ENCODE measurements around the gene PIGO. TPM values are rescaled to one million over a fixed set of nuclear protein-coding genes. Genes with fewer than 3 reads are reported as not detected.

Gene PIGO
- total and polyA plus RNA-seq, 9 of the 15 experiments (the other 6 are each of a cell fraction or from before 2014, with no cell fraction given), result 5.4 to 13.7 (median 9.7) TPM

GRCh38 chr9:35105571-35106342, 9.4 kb upstream of the PIGO start:
- H2AFZ ChIP-seq (ENCODE audit: low read depth, low read length), result no peak overlapping the region
- H3K4me3 ChIP-seq, result no peak overlapping the region
- DNase-seq (ENCODE audit: extremely low read depth in 1 of 4, low spot score in 3 of 4) (no peak), ATAC-seq (no peak), FAIRE-seq (no peak)
- H3K9ac ChIP-seq (ENCODE audit: insufficient read depth in 1 of 2, low read depth in 2 of 2, low read length in 2 of 2), result no peak overlapping the region
- H3K27me3 ChIP-seq (ENCODE audit: control insufficient read depth in 2 of 2, insufficient read depth in 2 of 2, low read length in 2 of 2), result no peaks in the 10 kb centered on the region
- no peak for TF ChIP-seq ZNF133 (CRISPR knock-in tag; IDR thresholded peaks at IDR 0.05)
- no peak for TF ChIP-seq ZNF518B (CRISPR knock-in tag; IDR thresholded peaks at IDR 0.05)
- TF ChIP-seq POLR2B (IDR thresholded peaks at IDR 0.05; ENCODE audit: low read depth, partially characterized antibody), result no peak
- TF ChIP-seq EGR1 (conservative IDR thresholded peaks at IDR 0.05), result no peak
- no peak for TF ChIP-seq EP300 (IDR thresholded peaks at IDR 0.05; ENCODE audit: low read length)
- no peak for TF ChIP-seq SUPT5H (IDR thresholded peaks at IDR 0.05)
- no peaks in the 10 kb centered on the region for H3K9me1 ChIP-seq (ENCODE audit: control insufficient read depth, insufficient read depth, low read length)
- H3K27ac ChIP-seq (ENCODE audit: extremely low read depth, low read depth, low read length), result no peak overlapping the region
- no peaks in the 10 kb centered on the region for H3K9me3 ChIP-seq (replicated peaks; ENCODE audit: control insufficient read depth, insufficient read depth, low read depth, low read length)
- intact Hi-C loops (cut with micrococcal nuclease), result no loop called here
- H3K4me1 ChIP-seq (replicated peaks in 1 of 2; ENCODE audit: control insufficient read depth in 2 of 2, insufficient read depth in 2 of 2, low read length in 2 of 2), result peaks cover 38 to 41% of the 10 kb centered on the region in 2 experiments
- H4K20me1 ChIP-seq (replicated peaks; ENCODE audit: control insufficient read depth, insufficient read depth, low read length), result no peaks in the 10 kb centered on the region
- no TSS peak for BruUV-seq (replicated peaks)
- H3K4me2 ChIP-seq (ENCODE audit: insufficient read depth, low read length), result no peak overlapping the region
- CTCF ChIA-PET (ENCODE audit: low intra/inter-chr PET ratio), result no interaction called here
- in situ Hi-C loops (cut with MboI), result no loop called here
- peaks cover 42% of the 10 kb centered on the region; the same call in 2 of the 3 replicates for H3K36me3 ChIP-seq (ENCODE audit: control insufficient read depth, insufficient read depth, low read length)
- peaks cover 38% of the 10 kb centered on the region for H3K79me2 ChIP-seq (ENCODE audit: control insufficient read depth, insufficient read depth, low read length)
- 92% methylated on average over 7 of the region's 13 CpGs for WGBS (ENCODE audit: insufficient coverage, low coverage, missing lambda C conversion rate)
- POLR2A ChIA-PET, result no interaction called here

All from K562 (cell line).